Chondrocyte (in vitro differentiated cells): ENCODE results near the gene RABGAP1L. TPM values are rescaled to one million over a fixed set of nuclear protein-coding genes. Genes with fewer than 3 reads are reported as not detected.
"Not testable (repeated sequence)": the region's sequence is repeated elsewhere in the genome, so short reads cannot be mapped to it uniquely, and the experiment has no call there.

Experiments
- DNase-seq: peaks from one replicate; pipeline ENCODE4 v3.0.0; 2021; ENCODE audit warnings: mixed read lengths, low spot score
- H3K27ac Mint-ChIP-seq: one replicate; pipeline ENCODE4 v1.8.0; 2021; ENCODE audit warnings: mild to moderate bottlenecking, moderate library complexity, mixed read lengths; ENCODE audit not compliant: unreplicated experiment
- H3K27me3 Mint-ChIP-seq: 2 replicates; pipeline ENCODE4 v1.8.0; 2021; ENCODE audit warnings: low read depth, mixed read lengths
- H3K36me3 Mint-ChIP-seq: 2 replicates; pipeline ENCODE4 v1.8.0; 2021; ENCODE audit warnings: low read depth, mixed read lengths
- H3K4me1 Mint-ChIP-seq: 2 replicates; pipeline ENCODE4 v1.8.0; 2021; ENCODE audit warnings: low read depth, mild to moderate bottlenecking, mixed read lengths
- H3K4me3 Mint-ChIP-seq: one replicate; pipeline ENCODE4 v1.8.0; 2021; ENCODE audit warnings: mild to moderate bottlenecking, moderate library complexity, mixed read lengths; ENCODE audit not compliant: unreplicated experiment
- H3K9me3 Mint-ChIP-seq: 2 replicates; pipeline ENCODE4 v1.8.0; 2021; ENCODE audit warnings: low read depth, mixed read lengths
- total RNA-seq: library from RNA; stranded (reverse); gene quantifications from 3 replicates; pipeline ENCODE4 v1.2.1, GENCODE V29; 2021
- TF ChIP-seq, protein P1 (sequence below): fragments of 200-600 bp; sonication (generic); IDR thresholded peaks from 2 replicates; pipeline ENCODE4 v1.5.0; 2021; ENCODE audit warnings: antibody characterized with exemption, mild to moderate bottlenecking, moderate library complexity

RABGAP1L gene
- total RNA-seq, 1 donor from 2014 or later: 27.1 TPM

DNA sequence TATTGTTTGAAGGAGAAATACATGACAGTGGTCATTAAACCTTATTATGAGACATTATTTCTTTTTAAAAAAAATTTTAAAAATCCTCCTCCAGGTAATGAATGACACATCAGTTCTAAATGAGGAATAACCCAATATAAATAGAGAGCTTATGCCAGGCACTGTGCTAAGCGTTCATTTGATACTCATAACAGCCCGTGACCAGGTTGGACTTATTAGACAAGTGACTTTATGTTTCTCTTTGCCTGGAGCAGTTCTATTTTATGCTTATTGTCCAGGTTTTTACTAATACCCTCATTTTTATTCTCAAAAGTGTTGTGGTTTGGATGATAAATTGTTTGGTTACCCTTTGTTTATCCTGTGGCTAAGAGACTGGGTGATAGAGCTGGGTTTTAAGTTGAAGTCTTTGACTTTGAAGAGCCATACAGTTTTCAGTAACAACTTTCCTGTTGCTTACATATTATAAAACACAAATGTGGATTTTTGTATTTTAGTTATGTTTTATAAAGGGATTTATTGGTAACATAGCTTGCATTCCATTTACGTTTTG, 84.2 kb downstream of the RABGAP1L start:
- no peaks in the 10 kb centered on the region for H3K27me3 Mint-ChIP-seq
- no peak overlapping the region for H3K4me3 Mint-ChIP-seq
- no peaks in the 10 kb centered on the region for H3K9me3 Mint-ChIP-seq
- DNase-seq: no peak
- peaks cover 1% of the 10 kb centered on the region for H3K36me3 Mint-ChIP-seq
- TF ChIP-seq, protein P1, sequence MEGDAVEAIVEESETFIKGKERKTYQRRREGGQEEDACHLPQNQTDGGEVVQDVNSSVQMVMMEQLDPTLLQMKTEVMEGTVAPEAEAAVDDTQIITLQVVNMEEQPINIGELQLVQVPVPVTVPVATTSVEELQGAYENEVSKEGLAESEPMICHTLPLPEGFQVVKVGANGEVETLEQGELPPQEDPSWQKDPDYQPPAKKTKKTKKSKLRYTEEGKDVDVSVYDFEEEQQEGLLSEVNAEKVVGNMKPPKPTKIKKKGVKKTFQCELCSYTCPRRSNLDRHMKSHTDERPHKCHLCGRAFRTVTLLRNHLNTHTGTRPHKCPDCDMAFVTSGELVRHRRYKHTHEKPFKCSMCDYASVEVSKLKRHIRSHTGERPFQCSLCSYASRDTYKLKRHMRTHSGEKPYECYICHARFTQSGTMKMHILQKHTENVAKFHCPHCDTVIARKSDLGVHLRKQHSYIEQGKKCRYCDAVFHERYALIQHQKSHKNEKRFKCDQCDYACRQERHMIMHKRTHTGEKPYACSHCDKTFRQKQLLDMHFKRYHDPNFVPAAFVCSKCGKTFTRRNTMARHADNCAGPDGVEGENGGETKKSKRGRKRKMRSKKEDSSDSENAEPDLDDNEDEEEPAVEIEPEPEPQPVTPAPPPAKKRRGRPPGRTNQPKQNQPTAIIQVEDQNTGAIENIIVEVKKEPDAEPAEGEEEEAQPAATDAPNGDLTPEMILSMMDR: no peak
- peaks cover 5% of the 10 kb centered on the region for H3K4me1 Mint-ChIP-seq
- H3K27ac Mint-ChIP-seq: no peak overlapping the region

DNA sequence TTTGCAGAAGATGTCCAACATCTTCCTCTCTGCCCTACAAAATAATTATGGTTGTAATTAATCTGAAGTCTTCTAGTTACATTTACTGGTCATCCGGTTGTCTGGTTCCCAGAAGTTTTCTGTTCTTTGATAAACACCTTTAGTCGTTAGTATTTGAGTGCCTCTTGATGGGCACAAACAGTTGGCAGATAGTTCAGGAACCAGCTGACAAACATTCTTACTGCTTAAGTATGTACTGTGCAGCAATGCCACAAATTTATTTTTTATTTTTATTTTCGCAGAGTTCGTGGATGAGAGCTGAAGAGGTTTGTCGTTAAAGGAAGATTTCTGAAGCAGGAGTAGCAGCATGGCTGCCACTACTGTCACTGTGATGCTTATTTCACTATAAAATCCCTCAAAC, 84.7 kb downstream of the RABGAP1L start:
- H3K4me3 Mint-ChIP-seq: no peak overlapping the region
- TF ChIP-seq, protein P1: no peak
- H3K27ac Mint-ChIP-seq: no peak overlapping the region
- H3K4me1 Mint-ChIP-seq: peaks cover 4% of the 10 kb centered on the region
- peaks cover 1% of the 10 kb centered on the region for H3K36me3 Mint-ChIP-seq
- no peaks in the 10 kb centered on the region for H3K9me3 Mint-ChIP-seq
- H3K27me3 Mint-ChIP-seq: no peaks in the 10 kb centered on the region
- no peak for DNase-seq

DNA sequence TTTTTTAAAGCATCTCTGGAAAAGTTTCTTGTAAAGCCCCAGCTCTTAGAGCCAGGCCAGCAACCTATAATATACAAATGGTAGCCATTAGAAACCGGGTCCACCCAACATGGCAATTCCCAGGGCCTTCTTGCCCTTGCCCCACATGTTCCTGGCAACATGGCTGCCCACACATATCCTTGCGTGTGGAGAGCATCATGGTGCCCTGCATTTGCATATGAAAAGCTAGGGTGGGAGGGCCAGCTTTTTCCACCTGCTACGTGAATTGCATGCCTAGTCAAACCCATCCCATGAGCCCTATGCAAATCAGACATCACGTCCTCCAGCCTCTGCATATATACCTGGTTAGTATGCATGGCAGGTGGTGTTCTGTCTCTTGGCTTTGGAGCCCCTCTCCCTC, 88.2 kb downstream of the RABGAP1L start:
- Mint-ChIP-seq H3K9me3 (no peaks in the 10 kb centered on the region), H3K36me3 (peaks cover 1% of the 10 kb centered on the region), H3K27me3 (no peaks in the 10 kb centered on the region), H3K27ac (no peak overlapping the region), H3K4me1 (no peaks in the 10 kb centered on the region), H3K4me3 (no peak overlapping the region)
- no peak for DNase-seq
- TF ChIP-seq, protein P1: no peak

DNA sequence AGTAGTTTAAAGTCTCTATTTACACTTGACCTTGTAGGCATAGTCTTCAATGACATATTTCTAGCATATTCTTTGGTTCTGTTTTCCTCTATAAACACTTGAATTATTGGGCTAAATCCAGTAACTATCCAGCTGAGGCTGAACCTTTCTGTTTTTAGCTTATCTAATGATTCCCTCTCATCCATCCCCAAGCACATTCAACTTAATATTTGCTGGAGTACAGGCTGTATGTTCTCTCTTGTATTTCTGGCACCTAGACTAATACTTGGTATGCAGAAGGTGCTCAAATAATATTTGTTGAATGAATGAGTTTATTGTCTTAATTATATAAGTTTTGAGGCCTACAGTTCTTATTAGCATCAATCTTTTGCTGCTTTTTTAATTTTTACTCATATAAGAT, 88.7 kb downstream of the RABGAP1L start:
- TF ChIP-seq, protein P1: no peak
- H3K27ac Mint-ChIP-seq: no peak overlapping the region

DNA sequence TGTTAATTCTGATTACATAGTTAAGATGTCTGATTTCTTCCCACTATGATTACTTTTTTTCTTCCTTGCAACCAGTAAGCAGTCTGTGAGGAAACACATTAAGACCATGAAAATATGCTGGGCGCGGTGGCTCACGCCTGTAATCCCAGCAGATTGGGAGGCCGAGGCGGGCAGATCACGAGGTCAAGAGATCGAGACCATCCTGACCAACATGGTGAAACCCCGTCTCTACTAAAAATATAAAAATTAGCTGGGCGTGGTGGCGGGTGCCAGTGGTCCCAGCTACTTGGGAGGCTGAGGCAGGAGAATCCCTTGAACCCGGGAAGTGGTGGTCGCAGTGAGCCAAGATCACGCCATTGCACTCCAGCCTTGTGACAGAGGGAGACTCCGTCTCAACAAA, 97.1 kb downstream of the RABGAP1L start:
- not testable (repeated sequence) for H3K36me3 Mint-ChIP-seq, H3K4me3 Mint-ChIP-seq, DNase-seq, H3K27me3 Mint-ChIP-seq, H3K9me3 Mint-ChIP-seq, H3K27ac Mint-ChIP-seq, H3K4me1 Mint-ChIP-seq

More for the DNA sequence above, 88.7 kb downstream of the RABGAP1L start:
- Mint-ChIP-seq H3K36me3 (peaks cover 1% of the 10 kb centered on the region), H3K9me3 (no peaks in the 10 kb centered on the region), H3K4me3 (no peak overlapping the region), H3K27me3 (no peaks in the 10 kb centered on the region), H3K4me1 (no peaks in the 10 kb centered on the region)
- no peak for DNase-seq

DNA sequence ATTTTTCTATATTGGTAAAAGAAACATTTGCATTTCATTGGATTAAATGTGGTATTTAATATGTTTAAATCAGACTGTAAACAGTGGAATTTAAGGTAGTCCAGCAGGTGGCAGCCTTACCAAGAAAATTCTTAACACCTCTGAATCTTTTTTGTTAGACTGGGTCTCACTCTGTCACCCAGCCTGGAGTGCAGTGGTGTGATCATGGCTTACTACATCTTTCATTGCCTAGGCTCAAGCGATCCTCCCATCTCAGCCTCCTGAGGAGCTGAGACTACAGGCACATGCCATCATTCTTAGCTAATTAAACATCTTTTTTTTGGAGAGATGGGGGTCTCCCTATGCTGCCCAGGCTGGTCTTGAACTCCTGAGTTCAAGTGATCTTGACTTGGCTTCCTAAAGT, 98.8 kb downstream of the RABGAP1L start:
- DNase-seq: no peak
- TF ChIP-seq, protein P1: peak; percentile 89
- no peaks in the 10 kb centered on the region for H3K27me3 Mint-ChIP-seq
- H3K4me1 Mint-ChIP-seq: peaks cover 4% of the 10 kb centered on the region
- H3K36me3 Mint-ChIP-seq: peaks cover 8% of the 10 kb centered on the region
- H3K4me3 Mint-ChIP-seq: no peak overlapping the region
- peaks cover 3% of the 10 kb centered on the region for H3K9me3 Mint-ChIP-seq
- no peak overlapping the region for H3K27ac Mint-ChIP-seq
